ENCODE measurements around the gene ERC2.

ERC2 gene

DNA sequence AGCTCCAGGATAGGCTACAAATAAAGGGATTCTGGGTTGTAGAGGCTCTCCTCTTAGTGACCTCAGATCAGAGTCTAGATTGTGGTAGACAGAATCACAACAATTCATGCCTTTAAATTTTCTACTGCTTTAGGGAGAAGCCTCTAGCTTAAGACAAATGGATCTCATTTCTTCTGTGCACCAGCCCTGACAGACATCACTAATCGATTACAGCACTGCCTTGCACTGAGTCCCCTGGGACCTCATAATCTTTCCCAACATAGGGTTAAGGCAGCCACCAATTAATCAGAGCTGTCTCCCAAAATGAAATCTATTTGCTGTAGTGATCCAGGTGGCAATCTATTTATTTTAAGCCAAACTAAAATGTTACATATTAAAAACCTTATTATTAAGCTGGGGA is 544.6 kb downstream of the ERC2 start:
- no peak for DNase-seq (ENCODE audit: low spot score)

DNA sequence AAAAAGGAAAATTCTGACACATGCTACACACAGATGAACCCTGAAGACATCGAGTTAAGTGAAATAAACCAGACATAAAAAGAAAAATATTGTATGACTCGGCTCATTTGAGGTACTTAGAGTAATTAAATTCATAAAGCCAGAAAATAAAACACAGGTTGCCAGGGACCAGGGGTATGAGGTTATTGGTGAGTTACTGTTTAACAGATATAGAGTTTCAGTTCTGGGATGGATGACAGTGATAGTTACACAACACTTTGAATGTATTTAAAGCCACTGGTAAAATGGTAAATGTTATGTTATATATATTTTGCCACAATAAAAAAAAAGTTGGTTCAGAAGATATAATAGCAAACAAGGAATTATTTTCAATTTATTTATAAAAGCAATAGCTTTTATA is 545.1 kb downstream of the ERC2 start:
- no peak for DNase-seq (ENCODE audit: low spot score)

DNA sequence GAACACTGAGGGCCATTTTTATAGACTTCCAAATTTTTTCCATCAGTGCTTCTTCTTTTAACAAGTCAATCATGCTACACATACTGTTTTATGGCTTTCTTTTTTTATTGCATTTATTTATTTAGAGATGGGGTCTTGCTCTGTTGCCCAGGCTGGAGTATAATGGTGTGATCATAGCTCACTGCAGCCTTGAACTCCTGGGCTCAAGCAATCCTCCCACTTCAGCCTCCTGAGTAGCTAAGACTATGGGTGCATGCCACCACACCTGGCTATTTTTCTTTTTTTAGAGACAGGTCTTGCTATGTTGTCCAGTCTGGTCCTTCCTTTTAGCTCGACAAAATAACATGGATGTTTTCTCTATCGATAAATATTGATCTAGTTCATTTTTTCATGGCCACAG is 555.4 kb downstream of the ERC2 start:
- no peak for DNase-seq (ENCODE audit: low spot score)

DNA sequence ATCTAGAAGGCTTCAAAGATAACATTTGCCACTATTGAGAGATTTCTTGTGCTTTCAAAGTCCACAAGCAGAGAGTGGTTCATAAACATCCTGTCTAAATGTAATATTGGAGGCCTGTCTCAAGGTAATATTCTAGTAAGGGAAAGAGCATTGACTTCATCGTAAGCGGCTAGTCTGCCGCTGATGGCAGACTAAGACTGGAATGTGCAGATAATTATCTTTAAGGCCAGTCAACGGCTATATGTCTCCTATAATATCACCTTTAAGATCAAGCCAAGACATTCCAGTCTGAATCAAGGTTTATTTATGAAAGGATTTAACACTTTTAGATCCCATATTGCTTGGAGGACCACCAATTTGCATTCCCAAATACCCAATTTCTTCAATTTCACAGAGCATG is 557.0 kb downstream of the ERC2 start:
- no peak for DNase-seq (ENCODE audit: low spot score)

DNA sequence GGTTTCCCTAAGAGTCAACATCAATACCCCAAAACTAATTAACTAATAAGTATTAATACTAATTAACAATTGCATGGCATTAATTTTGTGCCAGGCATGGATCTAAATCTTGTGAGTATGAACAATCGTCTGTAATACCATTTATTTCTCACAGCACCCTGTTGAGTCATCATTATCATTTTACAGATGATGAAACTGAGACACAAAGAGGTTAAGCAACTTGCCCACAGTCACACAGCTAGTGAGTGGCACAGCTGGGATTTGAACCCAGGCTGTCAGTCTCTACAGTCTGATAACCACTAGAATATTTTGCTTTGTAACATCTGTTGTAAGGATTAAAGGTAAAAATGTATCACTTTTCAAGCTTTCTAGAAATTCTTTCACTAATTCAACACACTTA is 557.7 kb downstream of the ERC2 start:
- DNase-seq (ENCODE audit: low spot score): no peak

DNA sequence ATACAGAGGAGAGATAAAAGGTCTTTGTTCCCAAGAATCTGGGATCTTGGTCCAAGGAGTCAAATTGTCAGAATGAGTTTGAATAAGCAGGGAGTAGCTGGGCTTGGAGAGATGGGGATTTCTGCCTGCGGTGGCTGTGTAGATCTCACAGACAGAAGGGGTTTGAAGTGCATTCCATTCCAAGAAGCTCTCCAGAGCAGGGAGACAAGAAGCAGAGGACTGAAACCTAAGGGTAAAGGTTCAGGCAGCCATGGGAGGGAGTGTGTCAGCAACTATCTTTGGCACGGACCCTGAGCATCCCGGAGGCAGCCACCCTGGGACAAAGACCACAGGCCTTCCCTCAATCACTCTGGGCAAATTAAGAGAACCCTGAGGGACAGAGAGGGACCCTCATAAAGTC is 558.9 kb downstream of the ERC2 start:
- no peak for DNase-seq (ENCODE audit: low spot score)

DNA sequence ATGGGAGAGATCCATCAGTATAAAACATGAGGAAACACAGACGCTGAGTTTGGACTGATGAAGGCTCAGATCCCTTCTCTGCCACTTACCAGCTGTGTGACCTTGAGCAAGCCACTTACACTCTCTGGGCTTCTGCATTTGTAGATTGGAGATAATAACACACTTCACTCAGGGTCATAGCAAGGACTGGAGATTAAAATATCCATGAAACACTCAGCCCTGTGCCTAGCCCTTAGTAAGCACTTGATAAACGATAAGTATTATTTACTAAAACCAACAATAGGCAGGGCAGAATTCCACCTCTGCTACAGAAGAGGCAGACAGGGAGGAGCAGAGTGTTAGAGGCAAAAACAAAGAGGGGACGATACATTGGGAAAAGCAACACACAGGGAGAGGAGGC is 560.7 kb downstream of the ERC2 start:
- no peak for DNase-seq (ENCODE audit: low spot score)

DNA sequence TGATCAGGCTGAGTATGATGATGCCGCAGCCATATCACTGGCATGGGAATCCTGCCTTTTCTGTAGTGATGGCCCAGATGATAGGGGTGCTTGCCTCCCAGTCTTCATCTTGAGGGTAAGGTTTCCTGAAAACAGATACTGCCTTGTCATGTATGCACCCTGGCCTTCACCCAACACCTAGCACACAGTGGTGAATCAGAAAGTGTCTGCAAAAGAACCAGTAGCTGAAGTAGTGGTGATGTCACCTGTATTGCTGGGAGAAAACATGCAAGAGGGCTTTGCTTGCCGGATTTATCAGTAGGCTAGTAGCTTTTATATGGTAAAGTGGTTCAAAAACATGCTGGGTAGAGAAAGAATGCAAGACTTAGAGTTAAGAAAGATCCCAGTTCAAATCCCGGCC is 561.4 kb downstream of the ERC2 start:
- DNase-seq (ENCODE audit: low spot score): no peak

DNA sequence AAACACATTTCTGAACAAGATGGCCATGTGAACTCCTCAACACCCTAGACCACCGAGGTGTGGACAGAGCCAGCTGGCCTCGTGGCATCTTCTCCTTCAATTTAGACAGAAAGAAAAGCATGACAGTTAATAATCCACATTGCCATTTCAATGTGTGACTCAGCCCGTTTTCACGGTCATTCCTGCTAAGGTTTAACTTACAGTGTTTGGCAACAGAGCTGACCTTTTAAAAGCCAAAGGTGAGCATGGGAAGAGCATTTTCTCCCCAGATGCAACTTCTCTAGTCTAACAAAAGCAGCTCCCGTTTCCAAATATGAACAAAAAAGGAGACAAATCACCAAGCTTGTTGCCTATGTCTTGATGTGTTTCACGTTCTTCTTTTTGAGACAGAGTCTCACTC is 563.6 kb downstream of the ERC2 start:
- DNase-seq (ENCODE audit: low spot score): no peak

DNA sequence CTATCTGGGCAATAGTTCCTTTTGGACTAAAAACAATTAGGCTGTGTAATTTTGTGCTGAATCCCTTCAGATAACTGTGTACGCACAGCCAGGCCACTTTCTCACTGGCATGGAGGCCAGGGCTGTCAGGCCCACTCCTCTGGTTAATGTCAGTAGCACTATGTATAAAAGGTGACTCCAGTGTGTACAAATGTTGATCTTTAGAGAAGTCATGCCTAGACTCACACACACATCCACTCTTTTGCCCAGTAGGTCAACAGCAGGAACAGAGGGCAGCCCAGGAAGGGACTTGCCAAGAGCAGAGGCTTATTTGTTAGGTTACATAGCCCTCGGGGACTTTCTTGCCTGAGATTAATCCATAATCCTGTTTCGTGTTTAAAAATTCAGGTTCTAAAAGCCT is 564.6 kb downstream of the ERC2 start:
- DNase-seq (ENCODE audit: low spot score): no peak

DNA sequence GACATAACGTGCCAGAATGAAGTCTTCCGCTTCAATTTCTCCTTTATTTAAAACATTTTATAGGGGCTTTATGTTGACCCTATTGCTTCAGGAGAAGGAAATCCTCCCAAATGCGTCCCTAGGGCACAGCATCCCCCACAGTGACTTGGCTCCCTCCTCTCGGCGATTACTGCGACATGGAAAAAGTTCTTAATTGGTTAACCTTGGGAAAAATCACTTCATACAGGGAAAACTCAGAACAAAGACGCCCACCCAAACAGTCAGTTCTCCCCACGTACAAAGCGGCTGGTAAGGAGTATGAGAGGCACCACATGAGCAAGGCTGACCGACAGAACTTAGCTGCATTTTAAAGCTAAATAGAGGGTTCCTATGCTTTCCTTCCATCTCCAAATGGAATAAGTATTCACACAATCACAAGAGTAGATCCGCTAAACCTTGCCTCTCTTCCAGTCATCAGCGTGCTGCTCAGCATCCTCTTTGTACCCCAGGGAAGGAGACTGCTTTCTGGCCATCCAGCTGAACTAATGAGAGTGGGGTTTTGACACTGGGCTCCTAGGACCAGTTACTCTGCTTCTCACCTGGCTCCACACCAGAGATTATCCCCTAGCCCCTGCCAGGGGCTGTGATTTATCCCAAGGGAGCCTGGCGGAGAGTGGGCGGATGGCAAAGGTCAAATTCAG is 565.9 kb downstream of the ERC2 start:
- DNase-seq (ENCODE audit: low spot score): no peak

DNA sequence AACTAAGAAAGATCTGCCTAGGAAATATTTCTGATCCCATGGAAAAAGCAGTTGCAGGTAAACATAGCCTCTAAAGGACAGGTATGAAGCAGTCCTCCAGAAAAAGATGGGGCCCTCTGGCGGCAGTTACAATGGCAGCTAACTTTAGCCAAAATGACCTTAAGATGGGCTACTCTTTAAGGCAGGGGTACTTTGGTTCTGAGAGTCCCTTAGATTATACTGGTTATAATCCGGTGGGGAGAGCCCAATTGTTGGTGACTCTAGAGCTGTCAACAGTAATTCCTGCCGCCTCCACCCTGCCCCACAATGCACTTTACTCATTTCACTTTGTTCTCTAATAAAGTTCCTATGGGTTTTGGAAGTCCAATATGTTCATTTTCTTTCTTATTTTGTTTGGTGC is 568.4 kb downstream of the ERC2 start:
- DNase-seq (ENCODE audit: low spot score): no peak

DNA sequence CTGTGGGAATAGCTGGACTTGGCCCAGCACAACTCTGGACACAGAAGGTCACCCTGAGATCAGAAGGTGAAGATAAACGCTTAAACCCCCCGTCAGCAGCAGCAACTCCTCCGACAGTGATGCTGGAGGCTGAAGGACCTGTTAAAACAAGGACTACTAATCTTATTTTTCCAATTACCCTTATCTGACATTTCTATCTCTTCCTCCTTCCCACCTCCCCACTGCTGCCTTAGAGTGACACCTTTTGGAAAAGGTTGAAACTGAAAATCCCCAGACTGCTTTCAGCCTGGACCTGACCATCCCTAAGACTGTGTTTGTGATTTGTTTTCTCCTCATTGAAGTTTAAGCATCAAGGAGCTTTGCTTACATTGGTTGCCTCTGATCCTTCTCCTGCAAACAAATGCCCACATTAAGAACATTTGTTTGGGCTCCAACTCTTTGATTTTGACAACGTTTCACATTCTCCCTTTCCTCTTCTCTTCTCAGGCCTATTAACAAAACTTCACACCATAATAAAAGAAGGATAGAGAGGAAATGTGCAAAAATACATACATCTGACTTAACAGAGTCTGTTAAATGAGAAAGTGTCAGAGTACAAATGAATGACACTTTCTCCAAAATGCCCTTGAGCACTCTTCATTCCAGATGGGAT is 570.6 kb downstream of the ERC2 start:
- DNase-seq (ENCODE audit: low spot score): no peak

DNA sequence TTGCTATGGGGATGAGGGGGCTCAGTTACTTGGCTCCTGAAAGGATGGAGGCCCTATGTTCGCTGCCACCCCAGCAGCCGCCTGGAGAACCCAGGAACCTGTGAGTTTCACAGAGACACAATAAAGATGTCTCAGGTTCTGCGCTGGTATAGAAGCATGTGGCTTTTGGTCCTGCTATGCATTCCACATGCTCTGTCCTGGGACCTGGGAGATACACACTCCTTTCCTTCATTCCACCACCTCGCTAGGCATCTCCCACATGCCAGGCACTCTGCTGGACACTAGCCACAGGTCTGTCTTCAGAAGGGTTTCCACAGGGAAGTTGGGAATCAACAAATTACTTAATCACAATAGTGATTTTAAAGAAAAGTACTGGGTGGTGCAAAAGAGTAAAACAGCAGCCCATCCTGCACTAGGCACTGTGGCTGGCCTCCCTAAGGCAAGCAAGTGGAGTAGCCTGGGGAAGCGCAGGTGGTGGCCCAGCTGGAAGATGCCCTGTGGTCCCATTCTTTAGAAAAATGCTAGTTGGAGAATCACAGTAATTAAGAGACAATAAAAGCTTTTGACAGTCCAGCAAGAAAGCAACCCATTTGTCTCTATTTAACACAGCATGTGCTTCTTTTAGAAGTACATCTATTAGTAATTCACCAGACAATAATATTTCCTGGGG is 572.2 kb downstream of the ERC2 start:
- DNase-seq (ENCODE audit: low spot score): no peak

DNA sequence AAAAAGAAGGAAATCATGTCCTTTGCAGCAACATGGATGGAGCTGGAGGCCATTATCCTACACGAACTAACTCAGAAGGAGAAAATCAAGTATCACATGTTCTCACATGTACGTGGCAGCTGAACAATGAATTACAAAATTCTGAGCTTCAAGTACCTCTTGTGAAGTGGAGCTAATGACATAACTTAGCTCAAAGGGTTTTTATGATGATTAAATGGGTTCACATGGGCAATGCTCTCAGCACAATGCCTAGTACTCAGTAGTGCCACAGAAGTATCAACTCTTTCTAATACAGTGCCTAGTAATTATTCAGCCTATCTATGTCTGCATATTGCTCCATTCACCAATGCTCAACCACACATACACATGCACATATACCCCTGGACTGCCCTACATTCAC is 573.7 kb downstream of the ERC2 start:
- no peak for DNase-seq (ENCODE audit: low spot score)

DNA sequence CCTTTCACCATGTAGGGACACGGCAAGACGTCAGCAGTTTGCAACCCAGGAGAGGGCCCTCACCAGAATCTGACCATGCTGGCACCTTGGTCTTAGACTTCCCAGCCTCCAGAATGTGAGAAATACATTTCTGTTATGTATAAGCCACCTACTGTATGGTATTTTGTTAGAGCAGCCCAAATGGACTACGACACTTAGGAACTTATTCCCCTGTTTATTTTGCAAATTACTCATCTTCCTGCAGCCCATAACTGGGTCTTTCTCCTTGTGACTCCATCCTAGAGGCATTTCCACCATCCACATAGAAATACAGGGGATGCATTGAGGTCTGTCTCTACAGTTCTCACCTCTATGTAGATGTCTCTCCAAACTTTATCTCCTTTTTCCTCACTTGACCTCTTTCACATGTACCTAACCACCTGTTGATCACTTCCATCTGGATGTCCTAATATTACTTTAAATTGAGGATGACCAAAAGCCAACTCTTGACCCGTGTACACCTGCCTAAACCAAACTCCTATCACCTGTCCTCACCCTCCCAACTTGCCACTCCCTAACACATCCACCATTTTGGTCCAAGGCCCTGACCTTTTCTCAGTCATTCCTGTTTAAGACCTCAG is 575.1 kb downstream of the ERC2 start:
- no peak for DNase-seq (ENCODE audit: low spot score)

DNA sequence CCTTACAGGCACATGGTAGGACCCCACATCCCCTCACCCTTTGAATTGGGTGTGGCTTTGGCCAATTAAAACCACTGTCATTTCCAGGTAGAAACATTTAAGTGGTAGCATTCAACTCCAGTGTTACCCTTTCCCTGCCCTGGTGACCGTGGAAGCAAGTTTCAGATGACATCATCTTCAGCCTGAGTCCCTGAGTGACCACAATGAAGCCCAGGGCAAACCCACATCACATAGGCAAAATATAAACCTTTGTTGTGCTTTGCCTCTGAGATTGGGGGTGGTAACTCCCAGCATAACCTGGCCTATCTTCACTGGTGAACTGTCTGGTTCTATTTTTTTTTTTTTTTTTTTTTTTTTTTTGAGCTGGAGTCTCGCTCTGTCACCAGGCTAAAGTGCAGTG is 577.2 kb downstream of the ERC2 start:
- DNase-seq (ENCODE audit: low spot score): no peak

DNA sequence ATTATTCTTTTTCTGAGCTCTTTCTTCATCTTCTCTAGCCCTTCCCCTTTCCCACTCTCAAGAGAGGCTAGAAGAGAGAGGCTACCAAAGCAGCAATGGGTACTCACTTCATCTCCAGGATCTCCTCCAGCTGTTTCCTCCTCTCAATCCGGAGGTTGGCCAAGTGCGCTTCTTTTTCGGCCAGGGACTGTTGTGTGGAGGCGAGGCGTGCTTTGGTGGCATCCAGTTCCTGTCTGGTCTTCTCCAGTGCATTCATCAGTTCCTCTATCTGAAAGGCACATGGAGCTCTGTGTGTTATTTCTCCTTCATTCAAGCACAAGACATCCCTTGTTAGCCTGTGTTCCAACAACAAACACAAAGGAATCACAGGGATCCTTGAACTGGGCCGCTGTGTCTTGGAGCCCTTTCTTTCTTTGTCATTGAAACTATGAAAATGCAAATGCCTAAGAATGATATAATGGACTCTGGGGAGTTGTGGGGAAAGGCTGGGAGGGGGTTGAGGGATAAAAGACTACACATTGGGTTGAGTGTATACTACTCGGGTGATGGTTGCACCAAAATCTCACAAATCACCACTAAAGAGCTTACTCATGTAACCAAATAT is 579.9 kb downstream of the ERC2 start:
- no peak for DNase-seq (ENCODE audit: low spot score)

DNA sequence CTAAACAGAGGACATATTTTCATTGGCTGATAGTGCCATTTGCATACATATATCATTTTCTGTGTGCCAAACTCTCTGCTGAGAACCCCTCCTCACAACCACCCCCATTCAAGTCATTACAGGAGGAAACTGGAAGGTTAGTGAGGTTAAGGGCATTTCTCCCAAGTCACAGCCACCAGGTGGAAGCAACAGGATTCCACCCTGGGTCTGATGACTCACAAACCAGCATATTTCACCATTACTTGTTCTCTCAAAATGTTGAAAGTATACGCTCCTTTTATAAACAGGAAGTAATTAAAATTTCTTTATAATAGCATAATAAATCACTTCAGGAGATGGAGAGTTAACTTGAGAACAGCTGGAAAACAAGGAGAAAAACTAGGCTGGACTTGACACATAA is 582.5 kb downstream of the ERC2 start:
- no peak for DNase-seq (ENCODE audit: low spot score)

DNA sequence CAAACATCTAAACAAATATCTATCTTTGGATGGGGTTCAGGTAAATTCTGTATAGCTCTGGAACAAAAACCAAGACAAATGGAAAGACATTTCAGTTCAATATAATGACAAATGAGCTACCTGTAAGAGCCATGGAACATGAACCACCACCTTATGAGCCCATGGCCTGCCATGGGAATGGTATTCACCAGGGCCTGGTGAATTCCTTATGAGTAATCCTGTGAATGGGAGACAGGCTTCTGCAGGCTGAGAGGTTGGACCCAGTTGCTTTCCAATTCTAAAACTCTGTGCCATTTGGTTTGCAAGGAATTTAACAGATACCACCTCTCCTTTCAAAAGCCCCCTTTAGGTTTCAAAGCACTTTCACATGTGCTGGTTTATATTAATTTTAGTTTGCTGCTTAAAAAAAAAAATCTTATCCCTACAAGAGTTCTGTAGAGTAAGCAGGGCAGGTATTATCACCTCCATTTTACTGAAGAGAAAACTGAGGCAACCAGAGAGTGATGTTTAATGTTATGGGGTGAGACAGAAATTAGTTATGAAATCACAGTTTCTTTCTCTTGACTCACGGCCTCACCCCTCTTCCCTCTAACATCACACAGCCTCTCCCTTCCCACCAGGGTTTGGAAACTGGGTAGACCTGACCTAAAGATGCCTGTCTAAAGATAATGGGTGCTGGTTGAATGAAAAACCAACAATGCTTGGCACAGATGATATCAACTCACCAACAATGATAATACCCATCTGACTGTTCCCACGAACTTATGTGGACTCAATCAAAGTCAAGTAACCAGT is 583.6 kb downstream of the ERC2 start:
- DNase-seq (ENCODE audit: low spot score): no peak

DNA sequence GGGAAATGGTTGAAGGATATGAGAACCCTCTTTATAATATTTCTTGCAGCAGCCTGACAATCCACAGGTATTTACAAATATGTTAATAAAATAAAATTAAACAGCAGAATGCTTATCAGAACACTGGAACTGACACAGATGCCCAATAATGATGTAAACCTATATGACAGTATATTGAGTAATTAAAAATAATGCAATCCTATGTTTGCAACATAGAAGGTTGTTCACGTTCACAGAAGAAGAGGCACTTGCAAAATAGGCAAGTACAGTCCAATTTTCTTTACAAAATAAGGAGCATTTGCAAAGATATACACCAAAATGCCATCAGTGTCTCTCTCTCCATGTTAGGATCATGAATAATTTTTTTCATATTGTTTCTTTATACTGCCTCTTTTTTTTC is 584.2 kb downstream of the ERC2 start:
- no peak for DNase-seq (ENCODE audit: low spot score)

DNA sequence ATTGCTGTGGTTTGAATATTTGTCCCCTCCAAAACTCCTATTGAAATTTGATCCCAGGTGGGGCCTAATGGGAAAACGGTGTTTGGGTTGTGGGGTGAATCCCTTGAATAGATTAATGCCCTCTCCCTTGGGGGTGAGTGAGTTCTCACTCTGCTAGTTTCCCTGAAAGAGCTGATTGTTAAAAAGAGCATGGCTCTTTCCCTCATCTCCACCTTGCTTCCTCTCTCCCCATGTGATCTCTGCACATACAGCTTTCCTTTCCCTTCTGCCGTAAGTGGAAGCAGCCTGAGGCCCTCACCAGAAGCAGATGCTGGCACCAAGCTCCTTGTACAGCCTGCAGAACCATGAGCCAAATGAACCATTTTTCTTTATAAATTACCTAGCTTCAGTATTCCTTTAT is 586.3 kb downstream of the ERC2 start:
- DNase-seq (ENCODE audit: low spot score): no peak

All from hematopoietic multipotent progenitor cell treated with erythropoietin and hydrocortisone succinate and interleukin-3 and kit ligand, for 17 days (in vitro differentiated cells).